ENCODE results near the gene TRAF3.

The TRAF3 gene

GRCh38 chr14:102943979-102944378 lies 166.7 kb downstream of the TRAF3 start:
- TF ChIP-seq CTCF (IDR thresholded peaks at IDR 0.05; ENCODE audit: low read depth, low read length): no peak
- no peak for DNase-seq (ENCODE audit: extremely low read depth, low read depth)

GRCh38 chr14:102944448-102945330 lies 167.4 kb downstream of the TRAF3 start:
- no peak for DNase-seq (ENCODE audit: extremely low read depth, low read depth)
- TF ChIP-seq CTCF (IDR thresholded peaks at IDR 0.05; ENCODE audit: low read depth, low read length): no peak

GRCh38 chr14:102945346-102946130 lies 168.3 kb downstream of the TRAF3 start:
- DNase-seq (ENCODE audit: extremely low read depth, low read depth): no peak
- no peak for TF ChIP-seq CTCF (IDR thresholded peaks at IDR 0.05; ENCODE audit: low read depth, low read length)

- no peak for DNase-seq (ENCODE audit: extremely low read depth, low read depth)
- no peak for TF ChIP-seq CTCF (IDR thresholded peaks at IDR 0.05; ENCODE audit: low read depth, low read length)
Observed at GRCh38 chr14:102947321-102948103, 170.3 kb downstream of the TRAF3 start.

- no peak for TF ChIP-seq CTCF (IDR thresholded peaks at IDR 0.05; ENCODE audit: low read depth, low read length)
- no peak for DNase-seq (ENCODE audit: extremely low read depth, low read depth)
Observed at GRCh38 chr14:102948698-102949061, 171.4 kb downstream of the TRAF3 start.

- DNase-seq (ENCODE audit: extremely low read depth, low read depth): no peak
- TF ChIP-seq CTCF (IDR thresholded peaks at IDR 0.05; ENCODE audit: low read depth, low read length): no peak
Observed at GRCh38 chr14:102949062-102949800, 172.0 kb downstream of the TRAF3 start.
